CD8-positive, alpha-beta memory T cell (primary cell): Measurements from ENCODE around the gene FTCDNL1. TPM values are rescaled to one million over a fixed set of nuclear protein-coding genes. Genes with fewer than 3 reads are reported as not detected.

Source experiments
- polyA plus RNA-seq: library from polyadenylated mRNA; unstranded; fragments of 300-500 nt; fragmentation: Illumina TruSeq; gene quantifications from one replicate; pipeline ENCODE4 v1.2.3, GENCODE V29; 2021
- total RNA-seq, 2 experiments: library from RNA; stranded (reverse); gene quantifications; one replicate each; pipeline ENCODE4 v1.2.3, GENCODE V29; 2021

FTCDNL1 gene
- total and polyA plus RNA-seq, 3 experiments from 2014 or later: 1.4 to 5.2 (median 3.8) TPM

Other genes starting within 250 kb of the FTCDNL1 start
- gene C2orf69, start 60.1 kb upstream of the FTCDNL1 start, total RNA-seq: 10 to 100 TPM; 19.8 to 20.9 TPM
- gene C2orf69, start 60.1 kb upstream of the FTCDNL1 start, polyA plus RNA-seq: 12.9 TPM
- gene TYW5, start 104.3 kb upstream of the FTCDNL1 start, total RNA-seq: 10 to 100 TPM in 1 of 2 experiments, 1 to 10 TPM in 1; 10.0 to 10.6 TPM
- 4.1 TPM for gene TYW5, start 104.3 kb upstream of the FTCDNL1 start, polyA plus RNA-seq
- 10 to 100 TPM; 40.8 TPM for gene MAIP1, start 104.4 kb upstream of the FTCDNL1 start, total RNA-seq
- gene MAIP1, start 104.4 kb upstream of the FTCDNL1 start, polyA plus RNA-seq: 17.2 TPM